GM20431 (cell line): ENCODE results near the gene CSRNP2.
"Not testable (repeated sequence)": the region's sequence is repeated elsewhere in the genome, so short reads cannot be mapped to it uniquely, and the experiment has no call there.

Experiments used
- in situ Hi-C: fragments of 300-500 bp; cut with MseI, MboI; formaldehyde crosslinking; loops from one replicate; pipeline ENCODE4 v1.15.0; 2020; ENCODE audit warnings: low sequenced_read_pairs; ENCODE audit not compliant: unreplicated experiment

Gene CSRNP2

DNA sequence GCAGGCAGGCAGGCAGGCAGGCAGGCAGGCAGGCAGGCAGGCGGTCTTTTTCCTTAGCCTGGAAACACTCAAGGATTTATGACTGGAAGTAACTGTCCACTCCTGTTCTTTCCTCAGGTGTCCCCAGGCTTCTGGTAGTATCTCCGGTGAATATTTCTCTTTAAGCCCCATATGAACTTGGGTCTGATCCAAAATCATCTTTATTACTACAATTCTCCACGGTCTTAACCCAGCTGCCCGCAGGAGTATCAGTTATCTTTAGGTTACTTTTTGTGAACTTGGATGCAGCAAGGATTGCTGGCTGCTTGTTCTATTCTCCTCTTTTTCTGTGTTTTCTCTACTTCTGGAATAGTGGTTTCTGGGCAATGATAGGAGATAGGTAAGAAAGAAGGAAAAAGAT lies 3.3 kb downstream of the CSRNP2 start:
- in situ Hi-C loops: no loop called here

DNA sequence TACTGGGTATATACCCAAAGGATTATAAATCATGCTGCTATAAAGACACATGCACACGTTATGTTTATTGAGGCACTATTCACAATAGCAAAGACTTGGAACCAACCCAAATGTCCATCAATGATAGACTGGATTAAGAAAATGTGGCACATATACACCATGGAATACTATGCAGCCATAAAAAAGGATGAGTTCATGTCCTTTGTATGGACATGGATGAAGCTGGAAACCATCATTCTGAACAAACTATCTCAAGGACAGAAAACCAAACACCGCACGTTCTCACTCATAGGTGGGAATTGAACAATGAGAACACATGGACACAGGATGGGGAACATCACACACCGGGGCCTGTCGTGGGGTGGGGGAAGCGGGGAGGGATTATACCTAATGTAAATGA lies 4.5 kb downstream of the CSRNP2 start:
- in situ Hi-C loops: not testable (repeated sequence)

GRCh38 chr12:51078346-51078745 lies 5.0 kb downstream of the CSRNP2 start:
- in situ Hi-C loops: not testable (repeated sequence)

DNA sequence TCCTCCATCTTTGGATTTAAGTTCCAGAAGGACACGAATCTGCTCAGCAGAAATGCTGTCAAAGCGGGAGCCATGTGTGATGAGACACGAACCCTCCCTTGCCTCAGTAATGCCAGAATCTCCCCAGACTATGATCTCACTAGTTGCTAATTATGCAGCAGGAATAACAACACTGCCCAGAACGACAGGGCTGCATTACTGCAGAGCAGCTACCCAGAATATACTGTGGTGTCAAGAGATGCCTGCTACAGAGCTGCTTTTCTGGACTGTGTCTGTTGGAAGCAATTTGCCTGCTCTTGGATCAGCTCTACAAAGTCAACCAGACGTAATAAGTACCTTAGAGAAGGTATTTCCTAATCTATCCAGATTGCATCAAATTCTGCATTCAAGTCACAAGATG lies 5.5 kb downstream of the CSRNP2 start:
- in situ Hi-C loops: no loop called here

- in situ Hi-C loops: no loop called here
These were observed 7.0 kb downstream of the CSRNP2 start for GRCh38 chr12:51076236-51076930.

GRCh38 chr12:51075390-51075789 lies 8.0 kb downstream of the CSRNP2 start:
- in situ Hi-C loops: no loop called here

GRCh38 chr12:51071663-51072062 lies 11.7 kb downstream of the CSRNP2 start:
- in situ Hi-C loops: no loop called here

GRCh38 chr12:51070004-51070403 lies 13.4 kb downstream of the CSRNP2 start:
- in situ Hi-C loops: no loop called here

- in situ Hi-C loops: no loop called here
These were observed 15.6 kb downstream of the CSRNP2 start for GRCh38 chr12:51067771-51068170.

GRCh38 chr12:51067229-51067628 lies 16.2 kb downstream of the CSRNP2 start:
- in situ Hi-C loops: no loop called here

DNA sequence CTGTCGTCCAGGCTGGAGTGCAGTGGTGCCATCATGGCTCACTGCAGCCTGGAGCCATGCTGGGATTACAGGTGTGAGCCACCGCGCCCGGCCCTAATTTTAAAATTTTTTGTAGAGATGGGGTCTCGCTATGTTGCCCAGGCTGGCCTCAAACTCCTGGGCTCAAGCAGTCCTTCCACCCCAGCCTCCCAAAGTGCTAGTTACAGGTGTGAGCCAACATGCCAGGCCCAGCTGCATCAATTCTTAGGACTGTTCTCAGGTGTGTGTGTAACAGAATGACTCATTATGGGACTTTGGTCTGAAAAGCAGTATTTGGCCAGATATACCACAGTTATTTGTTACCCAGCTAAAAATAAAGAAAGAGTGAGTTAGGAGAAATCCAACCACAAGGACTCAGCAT lies 17.9 kb downstream of the CSRNP2 start:
- in situ Hi-C loops: no loop called here

DNA sequence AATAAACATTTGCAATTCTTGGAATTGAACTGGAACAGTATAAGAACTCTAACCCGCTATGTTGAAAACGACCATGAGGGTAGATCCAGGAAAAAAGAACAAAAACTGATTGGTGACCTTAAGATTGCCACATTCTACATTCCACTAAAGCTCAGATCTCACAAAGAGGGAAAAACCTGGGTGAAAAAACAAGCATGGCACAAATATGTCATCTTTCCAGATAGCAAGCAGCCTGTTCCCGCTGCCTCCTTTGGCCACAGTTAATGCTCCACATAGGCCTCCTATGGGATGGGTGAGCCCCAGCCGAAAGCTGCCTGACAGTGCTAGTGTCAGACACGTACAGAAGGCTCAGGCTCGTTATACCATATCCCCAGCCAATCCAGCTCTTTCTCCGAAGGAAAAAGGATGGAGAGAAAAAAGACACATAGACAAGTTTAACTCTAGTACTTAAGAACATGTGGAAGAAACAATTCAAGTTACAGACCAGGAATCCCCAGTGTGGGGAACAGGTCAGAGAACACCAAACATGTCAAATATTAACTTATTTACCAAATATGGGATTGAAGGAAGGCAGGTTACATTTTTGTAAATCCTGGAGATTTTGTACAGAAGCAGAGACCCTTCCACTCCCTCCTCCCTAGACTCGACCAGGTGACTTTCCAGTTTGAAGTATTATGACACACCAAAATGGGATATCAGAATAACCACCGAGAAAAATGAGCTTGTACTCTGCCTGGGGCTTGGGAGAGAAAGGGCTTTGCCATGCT lies 20.6 kb downstream of the CSRNP2 start:
- in situ Hi-C loops: no loop called here

DNA sequence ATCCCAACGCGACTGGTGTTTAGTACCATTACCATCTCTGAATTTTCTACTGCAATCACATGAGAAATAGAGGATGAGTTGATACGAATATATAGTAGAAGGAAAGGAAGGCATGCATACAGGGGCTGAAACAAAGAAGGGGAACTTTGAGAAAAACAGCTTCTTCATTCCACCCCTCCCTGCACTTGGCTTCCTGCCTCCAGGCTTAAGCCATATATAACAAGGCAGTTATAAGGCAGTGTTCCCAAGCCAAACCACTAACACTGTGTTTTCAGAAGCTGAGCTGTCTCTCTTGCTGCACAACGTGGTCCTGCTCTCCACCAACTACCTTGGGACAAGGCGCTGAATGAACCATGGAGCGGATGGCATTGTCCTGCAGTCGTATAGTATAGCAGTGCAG lies 24.3 kb downstream of the CSRNP2 start:
- in situ Hi-C loops: no loop called here

DNA sequence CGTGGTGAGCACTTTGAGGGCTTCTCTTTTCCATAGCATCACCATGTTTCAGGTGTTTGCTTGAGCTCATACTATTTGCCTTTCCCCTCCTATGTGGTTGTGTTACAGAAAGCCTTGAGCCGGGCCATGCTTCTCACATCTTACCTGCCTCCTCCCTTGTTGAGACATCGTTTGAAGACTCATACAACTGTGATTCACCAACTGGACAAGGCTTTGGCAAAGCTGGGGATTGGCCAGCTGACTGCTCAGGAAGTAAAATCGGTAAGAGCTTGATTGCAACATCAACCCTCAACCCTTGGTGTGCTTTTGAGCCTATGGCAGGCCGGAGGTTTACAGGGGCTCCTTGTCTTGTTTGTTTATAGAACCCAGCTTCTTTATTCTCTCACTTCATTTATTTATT lies 27.2 kb downstream of the CSRNP2 start:
- in situ Hi-C loops: no loop called here

GRCh38 chr12:51055060-51055459 lies 28.3 kb downstream of the CSRNP2 start:
- in situ Hi-C loops: no loop called here

- in situ Hi-C loops: no loop called here
These were observed 31.6 kb downstream of the CSRNP2 start for GRCh38 chr12:51051787-51052186.

DNA sequence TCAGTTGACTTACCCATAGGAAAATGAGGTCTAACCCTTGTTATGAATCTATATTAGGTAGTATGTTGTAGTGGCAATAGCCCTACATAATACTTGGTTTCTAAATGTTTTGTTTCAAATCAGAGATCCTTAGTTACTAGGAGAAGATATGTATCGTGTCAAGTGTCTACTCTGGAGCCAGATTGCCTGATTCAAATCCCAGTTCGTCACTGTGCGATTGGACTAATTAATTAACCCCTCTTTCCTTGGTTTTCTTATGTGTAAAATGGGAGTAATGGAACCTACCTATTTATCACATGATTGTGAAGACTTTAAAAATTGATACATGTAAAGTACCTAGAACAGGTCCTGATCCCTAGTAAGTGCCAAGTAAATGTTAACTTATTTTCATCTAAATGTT lies 33.9 kb downstream of the CSRNP2 start:
- in situ Hi-C loops: no loop called here

- in situ Hi-C loops: no loop called here
These were observed 34.6 kb downstream of the CSRNP2 start for GRCh38 chr12:51048661-51049251.

- in situ Hi-C loops: no loop called here
These were observed 35.5 kb downstream of the CSRNP2 start, which contains the start of gene LETMD1 for GRCh38 chr12:51047655-51048540. LETMD1 (plus strand) TSS chr12:51048327; CDS start chr12:51048357, 30 bp downstream.

DNA sequence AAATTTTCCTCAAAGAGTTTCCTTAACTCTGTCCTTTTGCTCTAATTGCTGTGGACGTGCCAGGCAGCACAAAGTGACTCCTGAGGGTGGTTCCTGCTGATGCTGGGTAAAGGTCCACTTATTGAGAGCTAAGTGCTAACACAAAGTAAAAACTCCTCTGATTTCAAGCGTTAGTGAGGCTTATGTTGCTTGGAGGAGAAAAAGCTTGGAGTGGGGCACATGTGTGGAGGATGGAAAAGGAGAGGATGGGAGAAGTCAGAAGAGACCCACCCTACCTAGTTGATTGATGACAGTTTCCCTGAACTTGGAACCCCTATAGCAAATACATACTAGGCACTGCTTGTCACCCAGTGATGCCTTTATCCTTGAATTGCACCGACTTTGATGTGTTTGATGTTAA lies 47.1 kb downstream of the CSRNP2 start:
- in situ Hi-C loops: no loop called here
